Tibial nerve (tissue), 4 donors: ENCODE results near the gene KRT73. TPM values are rescaled to one million over a fixed set of nuclear protein-coding genes. Genes with fewer than 3 reads are reported as not detected.

Source experiments
- DNase-seq, 2 donors: peaks; one replicate each; pipeline ENCODE4 v3.0.0-alpha.2; 2019; ENCODE audit warnings: low spot score in 2 of 2
- H3K27ac ChIP-seq, 4 donors: fragments of 200-600 bp; sonication (generic) in 3 of 4; one replicate each; pipeline ENCODE4 v1.5.1; 2017 to 2019; ENCODE audit warnings: mild to moderate bottlenecking in 1 of 4
- H3K27me3 ChIP-seq, 2 donors: fragments of 200-600 bp; sonication (generic) in 1 of 2; one replicate each; pipeline versions ENCODE4 v1.5.1 to v1.6.0; 2017 to 2019
- H3K36me3 ChIP-seq, 3 donors: fragments of 200-600 bp; sonication (generic); one replicate each; pipeline ENCODE4 v1.5.1; 2018 to 2019
- H3K4me1 ChIP-seq, 4 donors: fragments of 200-600 bp; sonication (generic) in 3 of 4; one replicate each; pipeline ENCODE4 v1.5.1; 2017 to 2019
- H3K4me3 ChIP-seq, 4 donors: fragments of 200-600 bp; sonication (generic) in 3 of 4; one replicate each; pipeline ENCODE4 v1.5.1; 2017 to 2019; ENCODE audit warnings: mild to moderate bottlenecking in 1 of 4, moderate library complexity in 1 of 4
- H3K9me3 ChIP-seq, 4 donors: fragments of 200-600 bp; sonication (generic) in 3 of 4; one replicate each; pipeline ENCODE4 v1.5.1; 2017 to 2019
- EP300 ChIP-seq, 2 donors: sonication (generic); formaldehyde crosslinking; IDR thresholded peaks; one replicate each; pipeline ENCODE4 v1.6.1; 2017; ENCODE audit warnings: antibody characterized with exemption in 2 of 2, mild to moderate bottlenecking in 1 of 2
- POLR2A ChIP-seq, 2 donors: fragments of 450-650 bp; IDR thresholded peaks; one replicate each; pipeline ENCODE4 v1.6.1; 2017; ENCODE audit warnings: antibody characterized with exemption in 2 of 2, mild to moderate bottlenecking in 2 of 2, moderate library complexity in 2 of 2
- whole genome bisulfite sequencing, 2 donors: methylation state at CpG; one replicate each; pipeline ENCODE4 v1.1.5; 2018; 5-methylcytosine and 5-hydroxymethylcytosine counted together
- total RNA-seq, 4 donors: library from RNA; depleted of rRNA; stranded (reverse); fragments of >200 nt; gene quantifications; one replicate each; pipeline ENCODE4 v1.1.0, GENCODE V29; 2016
- TF ChIP-seq, protein P1 (sequence below), 5 experiments: fragments of 200-600 bp in 3 of 5; fragments of 450-650 bp in 2 of 5; sonication (generic) in 3 of 5; IDR thresholded peaks; one replicate each; pipeline ENCODE4 v1.5.1; 2016 to 2019; ENCODE audit warnings: antibody characterized with exemption in 5 of 5, mild to moderate bottlenecking in 3 of 5, moderate library complexity in 2 of 5

KRT73 gene
- total RNA-seq, 4 donors from 2014 or later: not detected

DNA sequence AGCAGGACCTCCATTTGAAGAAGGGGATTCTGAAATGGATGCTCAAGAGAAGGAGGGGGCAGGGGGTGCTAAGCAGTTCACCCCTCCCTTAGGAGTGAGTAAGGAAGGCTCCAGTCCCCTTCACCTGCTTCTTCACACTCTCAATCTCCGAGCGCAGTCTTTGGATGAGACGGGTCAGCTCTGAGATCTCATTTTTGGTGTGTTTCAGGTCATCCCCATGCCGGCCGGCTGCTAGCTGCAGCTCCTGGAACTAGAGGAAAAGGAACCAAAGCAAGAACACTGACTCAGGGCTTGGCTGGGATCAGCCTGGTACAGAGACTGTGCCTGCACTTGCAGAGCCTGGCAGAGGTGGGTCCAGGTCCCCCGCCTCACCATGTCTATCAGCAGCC, 7.3 kb downstream of the KRT73 start:
- Histone ChIP-seq H3K27me3 (peaks cover 0 to 21% of the 10 kb centered on the region in 2 donors), H3K36me3 (no peaks in the 10 kb centered on the region), H3K27ac (no peak overlapping the region), H3K4me3 (no peak overlapping the region), H3K4me1 (no peaks in the 10 kb centered on the region), H3K9me3 (no peaks in the 10 kb centered on the region)
- DNase-seq: no peak
- TF ChIP-seq, protein P1, sequence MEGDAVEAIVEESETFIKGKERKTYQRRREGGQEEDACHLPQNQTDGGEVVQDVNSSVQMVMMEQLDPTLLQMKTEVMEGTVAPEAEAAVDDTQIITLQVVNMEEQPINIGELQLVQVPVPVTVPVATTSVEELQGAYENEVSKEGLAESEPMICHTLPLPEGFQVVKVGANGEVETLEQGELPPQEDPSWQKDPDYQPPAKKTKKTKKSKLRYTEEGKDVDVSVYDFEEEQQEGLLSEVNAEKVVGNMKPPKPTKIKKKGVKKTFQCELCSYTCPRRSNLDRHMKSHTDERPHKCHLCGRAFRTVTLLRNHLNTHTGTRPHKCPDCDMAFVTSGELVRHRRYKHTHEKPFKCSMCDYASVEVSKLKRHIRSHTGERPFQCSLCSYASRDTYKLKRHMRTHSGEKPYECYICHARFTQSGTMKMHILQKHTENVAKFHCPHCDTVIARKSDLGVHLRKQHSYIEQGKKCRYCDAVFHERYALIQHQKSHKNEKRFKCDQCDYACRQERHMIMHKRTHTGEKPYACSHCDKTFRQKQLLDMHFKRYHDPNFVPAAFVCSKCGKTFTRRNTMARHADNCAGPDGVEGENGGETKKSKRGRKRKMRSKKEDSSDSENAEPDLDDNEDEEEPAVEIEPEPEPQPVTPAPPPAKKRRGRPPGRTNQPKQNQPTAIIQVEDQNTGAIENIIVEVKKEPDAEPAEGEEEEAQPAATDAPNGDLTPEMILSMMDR (IDR thresholded peaks at IDR 0.05): no peak
- no peak for TF ChIP-seq EP300 (IDR thresholded peaks at IDR 0.05)
- no peak for TF ChIP-seq POLR2A (IDR thresholded peaks at IDR 0.05)
- WGBS, 2 donors: 88 to 97% methylated on average over 6 of the region's 6 CpGs

- DNase-seq: no peak
- H3K27me3 ChIP-seq: peaks cover 0 to 21% of the 10 kb centered on the region in 2 donors
- no peaks in the 10 kb centered on the region for H3K4me1 ChIP-seq
- TF ChIP-seq, protein P1 (IDR thresholded peaks at IDR 0.05): no peak
- TF ChIP-seq EP300 (IDR thresholded peaks at IDR 0.05) (no peak), POLR2A (IDR thresholded peaks at IDR 0.05) (no peak)
- H3K4me3 ChIP-seq: no peak overlapping the region
- no peaks in the 10 kb centered on the region for H3K36me3 ChIP-seq
- WGBS, 2 donors: 75 to 77% methylated on average over 8 of the region's 8 CpGs
- H3K27ac ChIP-seq: no peak overlapping the region
- H3K9me3 ChIP-seq: no peaks in the 10 kb centered on the region
Measured at GRCh38 chr12:52608826-52609630, 9.3 kb downstream of the KRT73 start.

DNA sequence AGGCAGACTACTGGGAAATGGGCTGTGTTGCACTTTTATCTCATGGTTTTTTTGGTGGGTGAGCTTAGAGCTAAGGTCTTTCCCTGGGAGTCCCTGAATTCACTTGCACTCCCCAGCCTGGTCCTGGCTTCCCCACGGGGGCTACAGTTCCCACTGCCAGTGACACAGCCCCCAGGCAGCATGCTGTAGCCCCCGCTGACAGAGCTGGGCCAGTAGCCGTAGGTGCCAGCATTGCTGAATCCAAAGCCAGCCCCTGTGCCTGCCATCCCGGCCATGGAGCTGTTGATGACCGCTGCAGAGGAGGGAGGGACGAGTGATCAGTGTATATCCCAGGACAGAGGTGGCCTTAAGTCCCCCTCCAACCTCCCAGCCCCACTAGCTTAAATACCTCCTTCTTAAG, 10.2 kb downstream of the KRT73 start:
- WGBS, 2 donors: 70 to 77% methylated on average over 6 of the region's 6 CpGs
- TF ChIP-seq, protein P1 (IDR thresholded peaks at IDR 0.05): no peak
- TF ChIP-seq EP300 (IDR thresholded peaks at IDR 0.05) (no peak), POLR2A (IDR thresholded peaks at IDR 0.05) (no peak)
- Histone ChIP-seq H3K4me3 (no peak overlapping the region), H3K36me3 (no peaks in the 10 kb centered on the region), H3K4me1 (no peaks in the 10 kb centered on the region), H3K27ac (no peak overlapping the region), H3K9me3 (no peaks in the 10 kb centered on the region), H3K27me3 (peaks cover 0 to 21% of the 10 kb centered on the region in 2 donors)
- DNase-seq: no peak

- Histone ChIP-seq H3K27me3 (peaks cover 0 to 24% of the 10 kb centered on the region in 2 donors), H3K4me3 (no peak overlapping the region), H3K4me1 (no peaks in the 10 kb centered on the region), H3K36me3 (no peaks in the 10 kb centered on the region), H3K9me3 (no peaks in the 10 kb centered on the region), H3K27ac (no peak overlapping the region)
- 53 to 67% methylated on average over 1 of the region's 1 CpG for WGBS, 2 donors
- TF ChIP-seq POLR2A (IDR thresholded peaks at IDR 0.05): no peak
- TF ChIP-seq, protein P1 (IDR thresholded peaks at IDR 0.05): no peak
- no peak for DNase-seq
Measured at GRCh38 chr12:52607314-52607713, 11.0 kb downstream of the KRT73 start.

- Histone ChIP-seq H3K36me3 (no peaks in the 10 kb centered on the region), H3K27me3 (peaks cover 0 to 31% of the 10 kb centered on the region in 2 donors), H3K4me1 (no peaks in the 10 kb centered on the region), H3K4me3 (no peak overlapping the region), H3K9me3 (no peaks in the 10 kb centered on the region), H3K27ac (no peak overlapping the region)
- no peak for DNase-seq
- TF ChIP-seq EP300 (IDR thresholded peaks at IDR 0.05): no peak
- no peak for TF ChIP-seq POLR2A (IDR thresholded peaks at IDR 0.05)
- TF ChIP-seq, protein P1 (IDR thresholded peaks at IDR 0.05): no peak
- 74 to 75% methylated on average over 7 of the region's 7 CpGs for WGBS, 2 donors
Measured at GRCh38 chr12:52606581-52607218, 11.7 kb downstream of the KRT73 start.
